ENCODE results near the gene FMNL3. TPM values are rescaled to one million over a fixed set of nuclear protein-coding genes. Genes with fewer than 3 reads are reported as not detected.

The FMNL3 gene
- total and polyA plus RNA-seq, 2 of the 8 experiments (the other 6 are each of a cell fraction or from before 2014, with no cell fraction given) = 8.6 to 29.0 TPM

DNA sequence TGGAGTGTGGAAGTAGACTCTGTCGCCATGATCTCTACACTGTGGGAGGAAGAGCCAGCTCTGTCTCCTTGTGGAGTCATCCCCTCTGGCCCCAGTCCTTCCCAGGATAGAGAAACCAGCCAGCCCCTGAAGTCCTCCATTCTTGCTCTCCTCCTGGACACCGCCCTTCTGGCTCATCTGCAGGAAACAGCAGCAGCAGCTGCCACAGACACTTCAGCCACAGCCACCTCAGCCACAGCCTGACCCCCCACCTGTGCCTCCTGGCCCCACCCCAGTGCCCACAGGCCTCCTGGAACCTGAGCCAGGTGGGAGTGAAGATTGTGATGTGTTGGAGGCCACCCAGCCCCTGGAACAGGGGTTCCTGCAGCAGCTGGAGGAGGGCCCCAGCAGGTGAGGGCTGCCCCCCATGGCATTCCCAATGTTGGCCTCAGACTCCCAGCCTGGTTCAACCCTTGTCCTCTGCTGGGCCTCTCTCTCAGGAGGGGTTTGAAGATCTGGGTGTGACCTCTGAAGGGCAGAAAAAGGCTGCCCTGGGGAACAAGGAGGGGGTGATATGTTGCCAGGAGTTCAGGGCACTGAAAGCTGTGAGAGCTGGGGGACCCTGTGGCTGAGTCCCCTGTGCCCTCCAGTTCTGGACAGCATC is 73.4 kb downstream of the FMNL3 start (continued):
- TF ChIP-seq POU5F1 (IDR thresholded peaks at IDR 0.05; ENCODE audit: low read depth, low read length) = no peak
- TF ChIP-seq SRF (IDR thresholded peaks at IDR 0.05; ENCODE audit: low read depth, low read length) = no peak
- no peak for TF ChIP-seq GABPA (IDR thresholded peaks at IDR 0.05; ENCODE audit: borderline replicate concordance, insufficient read depth, low read length)
- no peak for TF ChIP-seq TBP (IDR thresholded peaks at IDR 0.05; ENCODE audit: low read depth, low read length)
- no peak for TF ChIP-seq RAD21 (IDR thresholded peaks at IDR 0.05 in 1 of 2, conservative IDR thresholded peaks at IDR 0.05 in 1 of 2; ENCODE audit: low read depth in 2 of 2, low read length in 2 of 2)
- no peak for TF ChIP-seq CBX8 (IDR thresholded peaks at IDR 0.05; ENCODE audit: borderline replicate concordance, low read depth, low read length)
- no peak for TF ChIP-seq JUND (IDR thresholded peaks at IDR 0.05; ENCODE audit: low read length)
- TF ChIP-seq TEAD4 (IDR thresholded peaks at IDR 0.05; ENCODE audit: low read depth, low read length) = no peak
- TF ChIP-seq CBX5 (IDR thresholded peaks at IDR 0.05; ENCODE audit: low read depth, low read length) = no peak
- TF ChIP-seq BCL11A (IDR thresholded peaks at IDR 0.05; ENCODE audit: low read depth in 2 of 2, low read length in 2 of 2) = no peak

Measured in H1 (cell line).